ENCODE data around the gene KCNIP3.

KCNIP3 gene

DNA sequence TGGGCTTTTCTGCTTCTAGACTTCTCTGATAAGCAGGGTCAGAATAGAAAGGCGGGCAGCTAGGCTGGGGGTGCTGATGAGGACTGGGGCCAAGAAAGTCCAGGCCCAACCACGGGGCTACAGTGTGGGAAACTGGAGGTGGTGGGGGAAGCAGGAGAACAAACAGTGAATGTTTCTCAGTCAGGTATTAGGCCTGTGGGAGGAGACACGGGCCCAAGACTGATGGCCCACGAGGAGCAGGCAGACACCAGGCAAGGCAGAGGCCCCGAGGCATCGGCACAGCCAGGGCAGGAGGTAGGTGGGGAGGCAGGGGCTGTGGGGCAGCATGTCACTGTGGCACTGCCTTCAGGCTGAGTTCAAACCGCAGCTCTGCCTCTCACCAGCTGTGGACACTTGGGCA is 40.7 kb downstream of the KCNIP3 start:
- DNase-seq (ENCODE audit: insufficient read length, low spot score) (no peak), FAIRE-seq (no peak)
- no peak for TF ChIP-seq SPI1 (IDR thresholded peaks at IDR 0.05; ENCODE audit: low read depth, low read length)
- no peak for TF ChIP-seq POU2F2 (IDR thresholded peaks at IDR 0.05; ENCODE audit: low read depth, low read length)
- TF ChIP-seq TAF1 (IDR thresholded peaks at IDR 0.05; ENCODE audit: low read depth, low read length), result no peak
- TF ChIP-seq PAX5 (IDR thresholded peaks at IDR 0.05; ENCODE audit: insufficient read depth, low read length, severe bottlenecking), result no peak

DNA sequence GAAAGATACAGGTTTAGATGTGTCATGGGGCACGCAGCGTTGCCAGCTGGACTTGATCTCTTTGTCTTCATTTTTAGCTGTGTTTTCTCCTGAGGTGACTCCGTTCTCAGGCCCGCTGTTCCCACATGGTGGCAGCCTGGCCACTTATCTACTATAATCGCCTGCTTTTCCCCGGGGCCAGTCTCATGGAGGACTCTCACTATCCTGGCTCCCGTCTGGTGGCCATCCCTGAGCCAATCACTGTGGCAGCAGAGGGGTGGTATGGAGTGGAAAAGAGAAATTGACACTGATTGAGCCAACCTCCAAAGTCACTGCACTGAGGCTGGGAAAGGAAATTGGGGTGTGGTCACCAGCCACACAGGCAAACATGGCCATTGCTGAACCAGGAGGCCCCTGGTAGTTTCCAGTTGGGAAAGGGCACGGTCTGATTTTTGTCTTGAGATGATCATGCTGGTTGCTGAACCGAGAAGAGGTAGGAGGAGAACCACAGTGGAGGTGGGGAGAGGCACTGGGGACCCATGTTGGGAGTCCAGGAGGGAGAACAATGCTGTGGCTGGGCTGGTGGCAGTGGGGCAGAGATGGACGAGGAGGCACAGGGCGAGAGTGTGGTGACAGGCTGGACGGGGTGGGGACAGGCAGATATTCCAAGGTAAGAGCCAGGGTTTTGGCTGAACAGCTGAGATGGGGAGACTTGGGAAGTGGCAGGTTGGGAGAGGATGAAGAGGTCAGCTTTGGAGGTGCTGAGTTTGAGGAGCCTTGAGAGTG is 45.6 kb downstream of the KCNIP3 start:
- TF ChIP-seq SPI1 (IDR thresholded peaks at IDR 0.05; ENCODE audit: low read depth, low read length), result no peak
- no peak for TF ChIP-seq POU2F2 (IDR thresholded peaks at IDR 0.05; ENCODE audit: low read depth, low read length)
- TF ChIP-seq PAX5 (IDR thresholded peaks at IDR 0.05; ENCODE audit: insufficient read depth, low read length, severe bottlenecking), result no peak
- TF ChIP-seq POLR2AphosphoS5 (IDR thresholded peaks at IDR 0.05; ENCODE audit: low read depth, low read length), result no peak
- no peak for TF ChIP-seq TAF1 (IDR thresholded peaks at IDR 0.05; ENCODE audit: low read depth, low read length)
- DNase-seq (ENCODE audit: insufficient read length, low spot score), result no peak
- FAIRE-seq, result no peak

DNA sequence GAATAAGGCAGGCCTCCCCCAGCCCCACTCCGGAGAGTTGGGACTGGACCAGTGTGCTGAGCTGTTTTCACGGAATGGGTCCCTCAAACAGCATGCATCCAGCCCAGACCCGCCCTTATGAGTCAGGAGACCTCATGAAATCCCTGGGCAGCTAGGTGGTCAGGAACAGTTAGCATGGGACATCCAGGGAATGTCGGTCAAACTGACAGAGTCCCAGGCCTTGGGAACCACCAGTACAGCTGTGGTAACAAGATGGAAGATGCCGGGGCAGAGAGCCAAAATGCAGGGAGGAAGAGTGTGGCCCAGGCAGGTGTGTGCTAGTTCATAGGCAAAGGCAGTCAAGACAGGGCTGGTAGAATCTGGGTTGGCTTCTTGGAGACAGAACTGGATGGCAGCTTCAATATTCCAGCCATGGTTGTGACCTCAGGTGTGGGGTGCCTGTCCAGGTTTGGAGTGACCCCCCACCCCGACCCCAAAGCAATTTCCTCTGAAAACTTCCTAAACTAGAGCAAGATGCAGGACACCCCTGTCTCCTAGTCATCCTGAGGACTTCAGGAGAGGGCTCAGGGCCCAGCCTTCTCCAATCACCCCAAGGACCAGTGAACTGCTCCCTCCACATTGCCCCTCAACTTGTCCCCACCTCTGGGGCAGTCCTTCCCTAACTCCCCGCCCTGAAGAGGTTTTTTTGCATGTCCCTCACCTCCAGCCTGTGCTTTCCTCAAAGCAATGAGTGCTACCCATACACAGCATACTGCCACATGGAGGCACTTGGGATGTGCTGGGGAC is 46.5 kb downstream of the KCNIP3 start:
- FAIRE-seq (no peak), DNase-seq (ENCODE audit: insufficient read length, low spot score) (no peak)

DNA sequence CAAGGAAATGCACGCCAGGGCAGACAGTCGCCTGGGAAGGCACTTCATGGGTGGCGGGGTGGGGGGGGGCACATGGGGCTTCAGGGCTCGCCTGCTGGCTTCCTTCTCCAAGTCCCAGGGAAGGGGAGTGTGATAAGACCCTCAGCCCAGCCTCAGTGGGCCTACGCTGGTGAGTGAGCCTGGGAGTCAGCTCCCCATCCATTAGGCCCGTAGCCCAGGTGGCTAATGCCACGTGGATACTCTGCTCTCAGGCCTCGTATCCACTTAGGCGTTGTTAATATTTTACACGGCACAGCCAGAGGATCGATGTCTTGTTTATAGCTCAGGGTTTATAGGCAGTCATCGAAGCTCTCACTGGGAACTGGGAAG is 47.1 kb downstream of the KCNIP3 start:
- no peak for TF ChIP-seq POLR2AphosphoS5 (IDR thresholded peaks at IDR 0.05; ENCODE audit: low read depth, low read length)
- TF ChIP-seq PAX5 (IDR thresholded peaks at IDR 0.05; ENCODE audit: insufficient read depth, low read length, severe bottlenecking), result no peak
- TF ChIP-seq POU2F2 (IDR thresholded peaks at IDR 0.05; ENCODE audit: low read depth, low read length), result no peak
- TF ChIP-seq POLR2A (IDR thresholded peaks at IDR 0.05; ENCODE audit: low read depth, low read length), result no peak
- no peak for TF ChIP-seq SPI1 (IDR thresholded peaks at IDR 0.05; ENCODE audit: low read depth, low read length)
- no peak for TF ChIP-seq TAF1 (IDR thresholded peaks at IDR 0.05; ENCODE audit: low read depth, low read length)
- FAIRE-seq, result no peak
- no peak for DNase-seq (ENCODE audit: insufficient read length, low spot score)

More for the DNA sequence above, 46.5 kb downstream of the KCNIP3 start:
- TF ChIP-seq POLR2A (IDR thresholded peaks at IDR 0.05; ENCODE audit: low read depth, low read length) (no peak), SPI1 (IDR thresholded peaks at IDR 0.05; ENCODE audit: low read depth, low read length) (no peak), POU2F2 (IDR thresholded peaks at IDR 0.05; ENCODE audit: low read depth, low read length) (no peak), TAF1 (IDR thresholded peaks at IDR 0.05; ENCODE audit: low read depth, low read length) (no peak), PAX5 (IDR thresholded peaks at IDR 0.05; ENCODE audit: insufficient read depth, low read length, severe bottlenecking) (no peak), POLR2AphosphoS5 (IDR thresholded peaks at IDR 0.05; ENCODE audit: low read depth, low read length) (no peak)

DNA sequence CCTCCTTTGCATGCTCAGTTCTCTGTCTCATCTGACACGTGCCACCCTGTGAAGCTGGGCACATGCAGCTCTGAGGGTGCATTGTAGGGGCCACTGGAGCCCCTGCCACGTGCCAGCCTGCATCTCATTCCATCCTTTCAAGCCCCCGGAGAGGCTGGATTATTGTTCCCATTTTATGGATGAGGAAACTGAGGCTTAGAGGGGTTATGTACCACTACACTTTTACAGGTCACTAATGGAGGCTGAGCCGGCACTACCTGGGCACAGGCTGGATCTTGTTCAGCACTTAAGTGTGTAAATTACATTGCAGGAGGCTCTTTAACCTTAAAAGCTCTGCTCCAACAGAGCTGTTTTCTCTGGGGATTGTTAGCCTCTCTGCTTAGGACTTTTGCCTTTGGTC is 47.5 kb downstream of the KCNIP3 start:
- no peak for DNase-seq (ENCODE audit: insufficient read length, low spot score)
- no peak for FAIRE-seq
- TF ChIP-seq TAF1 (IDR thresholded peaks at IDR 0.05; ENCODE audit: low read depth, low read length), result no peak
- TF ChIP-seq PAX5 (IDR thresholded peaks at IDR 0.05; ENCODE audit: insufficient read depth, low read length, severe bottlenecking), result no peak
- TF ChIP-seq POLR2AphosphoS5 (IDR thresholded peaks at IDR 0.05; ENCODE audit: low read depth, low read length), result no peak
- no peak for TF ChIP-seq POLR2A (IDR thresholded peaks at IDR 0.05; ENCODE audit: low read depth, low read length)

DNA sequence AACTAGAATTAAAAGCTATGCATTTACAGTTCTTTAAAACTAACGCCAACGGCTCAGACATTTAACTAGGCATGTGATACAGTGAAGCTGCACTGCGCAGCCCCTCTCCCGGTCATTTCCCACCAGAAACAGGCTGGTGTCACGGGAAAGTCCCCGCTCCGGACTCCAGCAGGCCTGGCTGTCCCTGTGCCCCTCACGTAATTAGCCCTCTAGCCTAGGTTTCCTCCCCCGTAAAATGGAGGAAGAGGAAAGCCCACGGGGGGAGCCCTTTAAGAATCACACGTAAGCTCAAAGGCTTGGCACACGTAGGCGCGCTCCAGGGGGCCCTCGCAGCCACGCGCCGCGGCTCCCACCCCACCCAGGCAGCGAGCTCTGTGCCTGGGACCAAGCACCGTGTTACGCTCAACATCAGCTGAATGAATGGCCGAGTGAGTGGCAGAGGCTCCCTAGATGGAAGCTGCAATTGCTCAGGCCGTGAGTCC is 48.0 kb downstream of the KCNIP3 start:
- TF ChIP-seq POLR2A (IDR thresholded peaks at IDR 0.05; ENCODE audit: low read depth, low read length) (no peak), POLR2AphosphoS5 (IDR thresholded peaks at IDR 0.05; ENCODE audit: low read depth, low read length) (no peak), TAF1 (IDR thresholded peaks at IDR 0.05; ENCODE audit: low read depth, low read length) (no peak), POU2F2 (IDR thresholded peaks at IDR 0.05; ENCODE audit: low read depth, low read length) (no peak), PAX5 (IDR thresholded peaks at IDR 0.05; ENCODE audit: insufficient read depth, low read length, severe bottlenecking) (no peak), SPI1 (IDR thresholded peaks at IDR 0.05; ENCODE audit: low read depth, low read length) (no peak)
- DNase-seq (ENCODE audit: insufficient read length, low spot score) (no peak), FAIRE-seq (peak; percentile 76)

DNA sequence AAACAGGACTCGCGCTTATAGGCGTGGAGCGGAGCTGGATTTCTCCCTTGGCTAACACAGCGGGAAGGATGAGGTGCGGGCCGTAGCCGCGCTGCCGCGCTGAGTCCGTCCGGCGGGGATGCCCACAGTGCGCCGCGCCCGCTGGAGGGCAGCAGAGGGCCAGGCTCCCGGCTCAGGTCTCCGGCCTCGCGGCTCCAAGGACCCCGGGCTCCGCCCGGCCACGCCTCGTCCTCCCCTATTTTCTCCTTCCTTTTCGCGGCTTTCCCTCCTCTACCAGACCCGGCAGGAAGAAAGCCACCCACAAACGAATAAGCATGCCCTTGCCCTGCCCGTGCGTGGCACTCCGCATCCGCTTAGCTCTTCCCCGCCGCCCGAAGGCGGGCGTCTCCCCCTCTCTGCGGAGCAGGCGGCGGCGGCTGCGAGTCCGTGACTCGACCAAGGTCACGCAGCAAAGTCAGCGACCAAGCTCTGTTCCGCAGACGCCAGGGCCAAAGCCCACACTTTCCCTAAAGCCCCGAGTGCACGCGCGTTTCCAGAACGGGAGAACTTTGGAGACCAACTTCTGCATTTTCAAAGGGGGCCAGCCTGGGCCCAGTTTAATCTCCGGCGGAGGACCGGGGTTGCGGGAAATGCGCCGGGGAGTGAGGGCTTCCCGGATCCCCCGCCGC is 48.5 kb downstream of the KCNIP3 start:
- TF ChIP-seq PAX5 (IDR thresholded peaks at IDR 0.05; ENCODE audit: insufficient read depth, low read length, severe bottlenecking) (no peak), SPI1 (IDR thresholded peaks at IDR 0.05; ENCODE audit: low read depth, low read length) (no peak), TAF1 (IDR thresholded peaks at IDR 0.05; ENCODE audit: low read depth, low read length) (no peak), POU2F2 (IDR thresholded peaks at IDR 0.05; ENCODE audit: low read depth, low read length) (no peak)
- peak; percentile 35 for FAIRE-seq
- peak; percentile 91 for DNase-seq (ENCODE audit: insufficient read length, low spot score)

DNA sequence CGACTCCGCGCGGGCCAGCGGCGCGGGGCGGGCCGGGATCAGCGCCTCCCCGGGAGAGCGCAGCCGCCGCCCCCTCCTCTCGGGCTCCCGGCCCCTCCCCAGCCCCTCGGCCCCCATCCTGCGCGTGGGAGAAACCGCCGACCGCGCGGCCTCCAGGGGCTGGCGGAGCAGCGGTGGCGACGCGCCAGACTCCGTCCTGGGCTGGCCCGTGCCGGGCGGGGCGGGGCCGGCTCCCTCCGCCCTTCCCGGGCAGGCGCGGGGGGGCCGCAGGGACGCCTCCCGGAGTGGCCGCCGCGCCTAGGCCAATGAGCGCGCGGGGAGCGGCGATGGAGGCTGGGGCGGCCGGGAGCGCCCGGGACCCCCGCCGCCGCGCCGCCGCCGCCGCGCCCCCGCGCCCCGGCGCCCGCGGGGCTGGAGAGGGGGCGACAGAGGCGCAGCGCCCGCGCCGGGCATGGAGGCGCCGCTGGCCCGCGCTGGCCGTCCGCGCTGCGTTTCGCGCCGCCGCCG is 49.1 kb downstream of the KCNIP3 start:
- no peak for FAIRE-seq

More for the DNA sequence above, 49.1 kb downstream of the KCNIP3 start:
- no peak for DNase-seq (ENCODE audit: insufficient read length, low spot score)
- TF ChIP-seq POLR2A (IDR thresholded peaks at IDR 0.05; ENCODE audit: low read depth, low read length), result no peak
- no peak for TF ChIP-seq SPI1 (IDR thresholded peaks at IDR 0.05; ENCODE audit: low read depth, low read length)
- no peak for TF ChIP-seq TAF1 (IDR thresholded peaks at IDR 0.05; ENCODE audit: low read depth, low read length)
- TF ChIP-seq POLR2AphosphoS5 (IDR thresholded peaks at IDR 0.05; ENCODE audit: low read depth, low read length), result no peak
- no peak for TF ChIP-seq PAX5 (IDR thresholded peaks at IDR 0.05; ENCODE audit: insufficient read depth, low read length, severe bottlenecking)
- TF ChIP-seq POU2F2 (IDR thresholded peaks at IDR 0.05; ENCODE audit: low read depth, low read length), result no peak
